ENCODE measurements around the gene CFAP410. TPM values are rescaled to one million over a fixed set of nuclear protein-coding genes. Genes with fewer than 3 reads are reported as not detected.
"Not testable (repeated sequence)": the region's sequence is repeated elsewhere in the genome, so short reads cannot be mapped to it uniquely, and the experiment has no call there.

The CFAP410 gene
- total and polyA plus RNA-seq, 9 donors, result 1.2 to 40.8 (median 29.3) TPM

- Histone ChIP-seq H3K27me3 (no peaks in the 10 kb centered on the region), H3K9me3 (no peaks in the 10 kb centered on the region), H3K4me1 (ENCODE audit: insufficient read depth) (no peaks in the 10 kb centered on the region), H3K36me3 (no peaks in the 10 kb centered on the region), H3K27ac (no peak overlapping the region), H3K4me3 (no peak overlapping the region)
- WGBS, 3 donors, result 49 to 56% (median 53%) methylated on average over 22 of the region's 22 CpGs
- TF ChIP-seq EP300 (IDR thresholded peaks at IDR 0.05), result no peak
- TF ChIP-seq POLR2A (IDR thresholded peaks at IDR 0.05), result no peak
- TF ChIP-seq CTCF (IDR thresholded peaks at IDR 0.05), result no peak
- intact Hi-C loops (cut with DNase I), result no loop called here
- no peak for DNase-seq
These were observed 8.8 kb upstream of the CFAP410 start for GRCh38 chr21:44347911-44348451.

GRCh38 chr21:44345495-44345894 lies 6.3 kb upstream of the CFAP410 start:
- no peak for DNase-seq

GRCh38 chr21:44344541-44345183 lies 5.5 kb upstream of the CFAP410 start:
- H3K9me3 ChIP-seq, result no peaks in the 10 kb centered on the region
- no peak for TF ChIP-seq CTCF (IDR thresholded peaks at IDR 0.05)
- no peak for TF ChIP-seq POLR2A (IDR thresholded peaks at IDR 0.05)
- intact Hi-C loops (cut with DNase I), result no loop called here
- no peaks in the 10 kb centered on the region for H3K36me3 ChIP-seq
- H3K27me3 ChIP-seq, result no peaks in the 10 kb centered on the region
- H3K4me3 ChIP-seq, result no peak overlapping the region
- H3K27ac ChIP-seq, result no peak overlapping the region
- 73 to 82% (median 80%) methylated on average over 16 to 17 of the region's 17 CpGs for whole genome bisulfite sequencing, 3 donors
- H3K4me1 ChIP-seq (ENCODE audit: insufficient read depth), result no peaks in the 10 kb centered on the region
- DNase-seq, result no peak

More at GRCh38 chr21:44345495-44345894, 6.3 kb upstream of the CFAP410 start:
- TF ChIP-seq POLR2A (IDR thresholded peaks at IDR 0.05) (no peak), EP300 (IDR thresholded peaks at IDR 0.05) (no peak), CTCF (IDR thresholded peaks at IDR 0.05) (no peak)
- Histone ChIP-seq H3K4me1 (ENCODE audit: insufficient read depth) (no peaks in the 10 kb centered on the region), H3K27ac (no peak overlapping the region), H3K4me3 (no peak overlapping the region), H3K9me3 (no peaks in the 10 kb centered on the region), H3K36me3 (no peaks in the 10 kb centered on the region), H3K27me3 (no peaks in the 10 kb centered on the region)
- intact Hi-C loops (cut with DNase I), result no loop called here
- WGBS, 3 donors, result 48 to 54% (median 49%) methylated on average over 11 of the region's 11 CpGs

GRCh38 chr21:44342981-44343380 lies 3.8 kb upstream of the CFAP410 start:
- DNase-seq; intact Hi-C loops (cut with DNase I); H3K36me3 ChIP-seq; H3K27ac ChIP-seq; H3K4me3 ChIP-seq; H3K4me1 ChIP-seq (ENCODE audit: insufficient read depth); H3K9me3 ChIP-seq; H3K27me3 ChIP-seq: not testable (repeated sequence)
- WGBS, 3 donors, result 76 to 80% (median 76%) methylated on average over 8 of the region's 8 CpGs

GRCh38 chr21:44341726-44342458 lies 2.7 kb upstream of the CFAP410 start:
- intact Hi-C loops (cut with DNase I); H3K27me3 ChIP-seq: not testable (repeated sequence)

More at GRCh38 chr21:44341726-44342458, 2.7 kb upstream of the CFAP410 start:
- not testable (repeated sequence) for H3K9me3 ChIP-seq; H3K27ac ChIP-seq; H3K36me3 ChIP-seq; H3K4me1 ChIP-seq (ENCODE audit: insufficient read depth); DNase-seq; H3K4me3 ChIP-seq
- WGBS, 3 donors, result 80 to 84% (median 81%) methylated on average over 12 of the region's 12 CpGs
